ENCODE data around the gene TTC28. TPM values are rescaled to one million over a fixed set of nuclear protein-coding genes. Genes with fewer than 3 reads are reported as not detected.
A peak's percentile ranks its signal among the peaks of the same experiment; 100 is the strongest.

TTC28 gene
- total and polyA plus RNA-seq, 8 donors = 2.2 to 18.6 (median 11.5) TPM

DNA sequence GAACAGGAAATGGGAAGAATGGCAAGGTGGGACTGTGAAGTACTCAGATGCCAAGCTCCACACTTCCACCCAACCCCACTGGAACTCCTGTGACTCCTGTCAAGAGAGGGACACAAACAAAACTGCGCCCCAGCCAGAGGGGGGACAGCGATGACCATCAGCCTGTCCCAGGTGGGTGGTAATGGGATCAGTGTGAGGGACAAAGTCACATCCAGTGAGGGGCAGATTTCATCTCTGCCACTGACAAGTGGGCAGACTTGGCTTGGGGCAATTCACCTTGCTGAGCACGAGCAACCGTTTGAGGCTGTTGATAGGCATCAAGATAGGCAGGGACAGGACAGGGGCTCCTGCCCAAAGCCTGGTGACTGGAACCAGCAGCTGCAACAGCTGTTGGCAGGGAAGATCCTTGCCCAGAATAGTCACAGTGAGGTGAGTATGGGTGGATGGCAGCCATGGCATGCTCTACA lies 655.2 kb downstream of the TTC28 start:
- peak in 3 of 6 donors; percentile 5 to 31 (median 6) for DNase-seq
- 86 to 91% methylated on average over 4 of the region's 4 CpGs for WGBS, 2 donors

DNA sequence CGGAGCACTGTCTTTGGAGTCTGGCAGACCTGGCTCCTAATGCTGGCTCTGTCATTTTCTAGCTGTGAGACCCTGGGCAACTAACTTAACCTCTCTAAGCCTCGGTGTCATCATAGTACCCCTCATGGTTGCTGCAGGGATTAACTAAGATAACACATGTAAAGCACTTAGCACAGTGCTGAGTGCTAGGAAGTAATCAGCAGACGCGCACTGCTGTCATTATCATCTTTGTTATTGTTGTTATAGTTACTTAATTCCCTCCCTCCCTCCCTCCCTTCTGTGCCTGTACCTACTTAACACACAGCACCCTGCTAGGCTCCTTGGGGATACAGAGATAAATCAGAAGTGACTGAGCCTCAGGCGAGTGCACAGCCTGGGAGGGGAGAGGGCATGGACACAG lies 655.9 kb downstream of the TTC28 start:
- TF ChIP-seq, protein P1, sequence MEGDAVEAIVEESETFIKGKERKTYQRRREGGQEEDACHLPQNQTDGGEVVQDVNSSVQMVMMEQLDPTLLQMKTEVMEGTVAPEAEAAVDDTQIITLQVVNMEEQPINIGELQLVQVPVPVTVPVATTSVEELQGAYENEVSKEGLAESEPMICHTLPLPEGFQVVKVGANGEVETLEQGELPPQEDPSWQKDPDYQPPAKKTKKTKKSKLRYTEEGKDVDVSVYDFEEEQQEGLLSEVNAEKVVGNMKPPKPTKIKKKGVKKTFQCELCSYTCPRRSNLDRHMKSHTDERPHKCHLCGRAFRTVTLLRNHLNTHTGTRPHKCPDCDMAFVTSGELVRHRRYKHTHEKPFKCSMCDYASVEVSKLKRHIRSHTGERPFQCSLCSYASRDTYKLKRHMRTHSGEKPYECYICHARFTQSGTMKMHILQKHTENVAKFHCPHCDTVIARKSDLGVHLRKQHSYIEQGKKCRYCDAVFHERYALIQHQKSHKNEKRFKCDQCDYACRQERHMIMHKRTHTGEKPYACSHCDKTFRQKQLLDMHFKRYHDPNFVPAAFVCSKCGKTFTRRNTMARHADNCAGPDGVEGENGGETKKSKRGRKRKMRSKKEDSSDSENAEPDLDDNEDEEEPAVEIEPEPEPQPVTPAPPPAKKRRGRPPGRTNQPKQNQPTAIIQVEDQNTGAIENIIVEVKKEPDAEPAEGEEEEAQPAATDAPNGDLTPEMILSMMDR (IDR thresholded peaks at IDR 0.05) = no peak
- H3K4me1 ChIP-seq = peaks cover 13 to 15% (median 14%) of the 10 kb centered on the region in 3 donors
- no peak for DNase-seq
- no peak for FAIRE-seq
- no peak for ATAC-seq
- H3K36me3 ChIP-seq = no peaks in the 10 kb centered on the region
- H3K27ac ChIP-seq = no peak overlapping the region
- WGBS, 2 donors = 89 to 93% methylated on average over 5 of the region's 5 CpGs
- H3K9me3 ChIP-seq = no peaks in the 10 kb centered on the region
- H3K27me3 ChIP-seq = no peaks in the 10 kb centered on the region
- H3K4me3 ChIP-seq = no peak overlapping the region
- intact Hi-C loops (cut with DNase I) = loop anchor here in 1 of 3 donors (10.0 kb wide), 1 partner anchor 571 kb away; no protein-coding TSS in a partner anchor

More for the DNA sequence above, 655.2 kb downstream of the TTC28 start:
- ATAC-seq (no peak), FAIRE-seq (no peak)
- no peak overlapping the region for H3K27ac ChIP-seq
- no peaks in the 10 kb centered on the region for H3K36me3 ChIP-seq
- no peak overlapping the region for H3K4me3 ChIP-seq
- intact Hi-C loops (cut with DNase I) = loop anchor here in 1 of 3 donors (10.0 kb wide), 1 partner anchor 570 kb away; no protein-coding TSS in a partner anchor
- TF ChIP-seq, protein P1 (IDR thresholded peaks at IDR 0.05) = no peak
- peaks cover 19 to 21% (median 20%) of the 10 kb centered on the region in 3 donors for H3K4me1 ChIP-seq
- H3K9me3 ChIP-seq = no peaks in the 10 kb centered on the region
- H3K27me3 ChIP-seq = no peaks in the 10 kb centered on the region

GRCh38 chr22:28023036-28023435 lies 656.6 kb downstream of the TTC28 start:
- H3K4me1 ChIP-seq = peaks cover 5 to 9% (median 8%) of the 10 kb centered on the region in 3 donors
- TF ChIP-seq, protein P1 (IDR thresholded peaks at IDR 0.05) = no peak
- no peaks in the 10 kb centered on the region for H3K27me3 ChIP-seq
- H3K27ac ChIP-seq = no peak overlapping the region
- no peak for FAIRE-seq
- H3K9me3 ChIP-seq = no peaks in the 10 kb centered on the region
- H3K4me3 ChIP-seq = no peak overlapping the region
- DNase-seq = peak in 3 of 6 donors; percentile 5 to 35 (median 8)
- intact Hi-C loops (cut with DNase I) = loop anchor here in 1 of 3 donors (10.0 kb wide), 1 partner anchor 572 kb away; no protein-coding TSS in a partner anchor
- 95 to 96% methylated on average over 5 of the region's 5 CpGs for WGBS, 2 donors
- no peak for ATAC-seq
- no peaks in the 10 kb centered on the region for H3K36me3 ChIP-seq

DNA sequence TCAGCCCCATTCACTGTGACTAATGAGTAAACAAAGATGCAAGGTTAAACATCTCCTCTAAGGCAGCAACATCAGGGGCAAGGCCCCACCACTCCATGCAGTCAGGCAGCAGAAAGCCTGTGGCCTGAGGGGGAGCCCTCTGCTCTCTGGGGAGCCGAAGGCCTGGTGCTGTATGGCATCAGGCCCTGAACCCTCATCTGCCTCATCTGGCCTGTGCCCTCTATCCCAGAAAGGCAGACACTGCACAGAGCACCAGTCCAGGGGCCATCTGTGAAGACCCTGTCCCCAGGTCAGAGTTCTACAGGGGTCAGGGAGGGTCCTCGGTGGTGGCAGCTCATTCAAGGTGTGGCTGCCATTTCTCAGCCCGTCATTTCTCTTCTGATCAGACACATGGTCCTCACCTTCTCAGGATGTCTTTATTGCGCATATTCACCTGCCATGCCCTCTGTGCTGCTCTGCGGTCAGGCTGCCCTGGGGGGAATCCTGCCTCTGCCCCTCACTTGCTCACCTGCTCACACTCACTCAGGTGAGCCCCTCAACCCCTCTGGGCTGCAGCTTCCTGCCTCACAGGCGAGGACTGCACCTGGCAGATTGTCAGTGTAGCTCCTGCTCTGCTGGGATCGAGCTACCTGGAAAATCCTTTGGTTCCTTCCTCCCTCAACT lies 657.5 kb downstream of the TTC28 start:
- Histone ChIP-seq H3K9me3 (no peaks in the 10 kb centered on the region), H3K4me3 (no peak overlapping the region), H3K27ac (no peak overlapping the region), H3K27me3 (no peaks in the 10 kb centered on the region), H3K36me3 (no peaks in the 10 kb centered on the region), H3K4me1 (peaks cover 0 to 2% (median 0%) of the 10 kb centered on the region in 3 donors)
- ATAC-seq = no peak
- WGBS, 2 donors = 91 to 98% methylated on average over 7 of the region's 7 CpGs
- TF ChIP-seq, protein P1 (IDR thresholded peaks at IDR 0.05) = no peak
- no peak for FAIRE-seq
- DNase-seq = peak in 3 of 6 donors; percentile 6 to 35 (median 7)
- intact Hi-C loops (cut with DNase I) = loop anchor here in 1 of 3 donors (10.0 kb wide), 1 partner anchor 573 kb away; no protein-coding TSS in a partner anchor
